Smooth muscle cell of the brain vasculature (primary cell): Measurements from ENCODE around the gene ABCC9.

Experiments
- DNase-seq: peaks from one replicate; pipeline ENCODE4 v3.0.0-alpha.2; 2012; ENCODE audit warnings: low read depth, low spot score

The ABCC9 gene

DNA sequence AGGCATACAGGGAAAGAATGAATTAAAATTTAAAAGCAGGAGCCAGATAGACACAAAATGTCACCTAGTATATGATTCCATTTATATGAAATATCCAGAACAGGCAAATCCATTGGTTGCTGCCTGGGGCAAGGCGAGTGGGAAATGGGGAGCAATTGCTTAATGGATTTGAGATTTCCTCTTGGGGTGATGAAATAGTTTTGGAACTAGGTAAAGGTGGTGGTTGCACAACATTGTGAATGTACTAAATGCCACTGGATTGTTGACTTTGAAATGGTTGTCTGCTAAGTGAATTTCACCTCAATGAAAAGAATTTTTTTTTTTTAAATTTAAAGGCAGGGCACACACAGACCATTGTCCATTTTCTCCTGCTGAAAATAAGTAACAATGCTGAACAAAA, 61.9 kb downstream of the ABCC9 start:
- DNase-seq = no peak

- no peak for DNase-seq
Observed at GRCh38 chr12:21877293-21877982, 63.8 kb downstream of the ABCC9 start.

DNA sequence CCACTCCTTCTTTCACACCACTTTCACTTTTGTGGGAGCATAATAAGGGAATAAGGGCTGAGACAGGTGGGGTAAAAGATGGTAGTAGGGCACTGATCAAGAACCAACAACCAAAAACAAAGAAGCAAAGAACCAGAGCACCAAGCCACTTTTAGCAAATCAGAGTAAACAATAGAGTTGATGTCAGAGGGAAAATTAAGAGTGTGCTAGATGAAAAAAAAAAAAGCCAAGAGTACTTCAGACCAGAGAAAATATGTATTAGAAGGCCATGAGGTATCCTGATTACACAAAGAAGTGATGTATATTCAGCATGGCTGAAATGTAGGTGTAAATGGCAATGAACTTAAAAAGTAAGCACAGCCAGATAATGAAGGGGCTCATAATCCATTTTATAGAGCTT, 75.4 kb downstream of the ABCC9 start:
- DNase-seq = no peak

DNA sequence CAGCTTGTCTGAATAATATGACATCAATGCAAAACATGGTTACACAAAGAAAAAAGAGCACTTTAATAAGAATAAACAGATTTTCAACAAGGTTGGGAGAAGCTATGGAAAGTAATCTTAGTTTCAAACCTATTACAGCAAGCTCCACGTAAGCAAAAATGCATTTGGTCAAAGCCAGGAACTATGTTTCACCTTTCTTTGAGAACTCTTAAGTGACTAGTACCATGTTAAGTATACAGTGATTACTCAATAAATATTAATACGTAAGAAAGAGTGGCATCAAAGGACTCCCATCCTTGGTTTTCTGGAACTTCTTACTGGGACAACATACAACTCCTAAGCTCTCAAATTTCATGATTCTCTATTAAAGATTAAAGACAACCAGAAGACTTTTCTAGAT, 80.7 kb downstream of the ABCC9 start:
- DNase-seq = no peak

DNA sequence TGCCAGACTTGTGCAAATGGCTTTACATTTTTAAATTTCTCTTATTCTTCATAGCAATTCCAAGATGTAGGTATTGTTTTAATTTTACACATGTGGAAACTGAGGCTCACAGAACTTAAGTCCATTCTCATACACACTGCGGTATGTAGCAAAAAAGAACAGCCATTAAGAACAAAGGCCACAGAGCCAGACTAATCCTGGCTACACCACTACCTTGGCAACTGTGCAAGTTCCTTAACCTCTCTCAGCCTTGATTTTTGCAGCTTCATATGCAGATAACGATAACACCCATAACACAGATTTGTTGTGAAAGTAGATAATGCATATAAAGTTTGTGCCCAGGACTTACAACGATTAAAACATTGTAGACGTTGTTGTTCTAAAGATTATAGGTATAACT, 81.1 kb downstream of the ABCC9 start:
- DNase-seq = no peak

DNA sequence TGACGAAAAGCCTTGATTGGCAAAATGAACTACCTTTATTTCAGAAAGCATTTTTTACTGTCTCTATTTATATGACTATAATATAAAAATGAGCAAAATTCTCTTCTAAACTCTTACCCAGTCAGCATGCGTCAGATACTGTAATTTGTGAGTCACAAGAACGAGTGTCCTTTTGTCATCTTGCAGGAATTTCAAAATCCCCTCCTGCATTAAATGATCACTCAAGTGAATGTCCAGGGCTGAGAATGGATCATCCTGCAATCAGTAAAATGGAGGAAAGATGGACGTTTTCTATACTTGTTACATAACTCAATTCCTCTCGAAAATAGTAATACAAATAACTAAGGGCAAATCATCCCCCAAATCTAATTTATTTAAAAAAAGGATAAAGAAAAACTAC, 89.0 kb downstream of the ABCC9 start:
- no peak for DNase-seq

GRCh38 chr12:21851151-21851550, 90.1 kb downstream of the ABCC9 start:
- DNase-seq = no peak

DNA sequence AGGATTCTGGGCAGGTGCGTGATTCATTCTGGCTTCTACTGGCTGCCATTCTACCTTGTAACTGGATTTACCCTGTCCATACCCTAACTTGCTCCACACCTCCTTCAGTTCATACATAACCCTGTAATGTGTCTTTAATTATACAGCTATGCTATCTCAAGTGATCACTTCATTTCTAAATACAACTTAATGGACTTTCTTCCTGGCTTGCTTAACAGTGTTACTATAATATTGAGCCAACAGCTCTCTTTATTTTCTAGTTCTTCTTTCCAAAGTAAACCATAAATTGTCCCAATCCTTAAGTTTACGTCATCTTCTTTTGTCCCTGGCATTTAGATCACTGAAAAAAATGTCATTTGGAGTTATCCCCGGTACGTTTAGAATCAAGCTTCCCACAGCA, 90.8 kb downstream of the ABCC9 start:
- no peak for DNase-seq

- no peak for DNase-seq
Observed at GRCh38 chr12:21849878-21850277, 91.3 kb downstream of the ABCC9 start.

GRCh38 chr12:21848192-21848591, 93.0 kb downstream of the ABCC9 start:
- no peak for DNase-seq

DNA sequence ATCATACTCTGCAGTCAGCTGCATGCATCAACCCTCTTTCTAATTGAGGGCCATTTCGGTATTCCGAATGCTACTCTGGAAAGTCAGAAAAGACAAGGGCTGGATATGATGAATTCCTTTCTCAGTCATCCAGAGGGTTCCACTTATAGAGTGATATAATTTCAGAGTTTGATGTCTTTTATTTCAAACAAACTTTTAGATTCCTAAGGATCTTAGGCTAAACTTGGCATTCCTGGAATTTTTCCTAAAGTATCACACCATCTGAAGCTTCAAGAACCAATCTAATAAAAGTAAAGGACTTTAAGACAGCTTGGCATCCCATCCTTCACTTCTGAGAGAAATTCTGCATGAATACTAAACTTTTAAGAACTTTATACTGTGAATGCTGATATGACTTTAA, 97.4 kb downstream of the ABCC9 start:
- DNase-seq = no peak

GRCh38 chr12:21839776-21840175, 101.5 kb downstream of the ABCC9 start:
- DNase-seq = no peak

DNA sequence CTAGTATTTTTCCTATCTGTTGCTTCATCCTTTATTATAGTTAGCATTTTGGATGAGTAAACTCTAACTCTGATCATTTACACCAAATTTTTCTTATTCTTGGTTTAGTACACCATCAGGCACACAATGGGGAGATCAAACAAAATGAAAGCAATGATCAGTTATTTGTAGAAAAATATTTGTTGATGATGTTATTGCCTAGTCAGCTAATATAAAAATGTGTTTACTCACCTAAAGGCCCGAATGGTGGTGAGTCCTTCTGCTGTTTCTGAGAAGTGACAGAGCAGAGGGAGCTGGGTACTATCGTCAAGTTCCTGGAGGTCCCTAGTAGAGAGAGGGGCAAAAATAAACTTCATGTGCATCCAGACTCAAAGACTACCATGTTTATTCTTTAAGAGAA, 103.4 kb downstream of the ABCC9 start:
- DNase-seq = no peak

DNA sequence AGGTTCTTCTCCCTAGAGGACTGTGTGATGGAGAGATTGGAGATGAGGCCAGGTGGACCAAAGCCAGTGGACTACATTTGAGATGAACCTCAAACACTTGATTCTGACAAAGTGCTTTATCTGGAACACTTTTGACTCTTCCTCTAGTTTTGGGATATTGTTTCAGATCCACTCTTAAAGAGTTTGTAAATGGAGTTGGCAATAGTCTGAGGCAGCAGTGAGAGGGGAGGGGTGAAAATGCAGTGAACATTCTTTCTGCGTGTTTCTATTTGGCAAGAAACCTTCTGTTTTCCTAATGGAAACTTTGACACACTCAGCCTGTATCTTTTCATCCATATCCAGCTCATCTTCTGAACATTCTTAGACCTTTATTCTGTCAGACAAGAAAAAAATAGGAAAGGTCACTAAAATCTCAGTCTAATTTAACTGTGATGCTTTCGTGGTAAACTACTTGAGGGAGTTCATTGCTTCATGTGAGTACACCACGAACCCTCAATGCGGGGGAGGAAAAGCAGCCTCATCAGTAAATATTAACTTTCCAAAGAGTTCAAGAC, 109.4 kb downstream of the ABCC9 start:
- DNase-seq = no peak

GRCh38 chr12:21828779-21829178, 112.4 kb downstream of the ABCC9 start:
- no peak for DNase-seq

- no peak for DNase-seq
Observed at GRCh38 chr12:21828136-21828775, 113.0 kb downstream of the ABCC9 start.

- no peak for DNase-seq
Observed at GRCh38 chr12:21827083-21827482, 114.1 kb downstream of the ABCC9 start.

GRCh38 chr12:21826618-21826910, 114.7 kb downstream of the ABCC9 start:
- DNase-seq = no peak

DNA sequence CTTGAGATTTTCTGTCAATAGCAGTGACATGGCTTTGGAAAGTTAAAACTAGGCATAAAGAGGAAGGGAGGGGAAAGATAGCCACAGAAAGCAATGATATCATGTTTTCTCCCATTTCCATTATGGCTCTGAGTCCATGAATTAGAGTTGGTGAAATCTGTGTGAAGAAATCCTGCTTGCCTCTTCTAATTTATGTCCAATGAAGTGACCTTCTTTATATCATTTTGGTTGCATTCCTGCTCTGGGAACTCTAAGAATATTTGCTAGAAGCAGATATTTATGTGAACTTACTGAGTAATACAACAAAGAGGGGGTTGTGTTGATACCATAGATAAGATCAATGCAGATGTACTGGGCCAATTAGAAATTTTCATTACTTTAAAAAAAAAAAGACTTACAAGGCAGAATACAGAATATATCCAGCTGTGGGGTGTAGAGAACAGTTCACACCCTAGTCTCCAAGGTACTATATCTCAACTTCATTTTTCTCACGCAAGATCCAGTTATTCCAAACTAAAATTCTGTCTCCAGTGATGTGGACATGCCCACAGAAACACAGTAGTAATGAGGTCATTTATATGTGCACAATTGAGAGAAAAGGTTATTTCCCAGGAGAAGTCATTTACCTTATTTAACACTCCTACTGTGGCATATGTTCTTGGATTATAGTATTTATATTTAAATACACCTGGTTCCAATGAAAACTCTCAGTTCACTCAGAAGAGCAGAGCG, 115.2 kb downstream of the ABCC9 start:
- DNase-seq = no peak

GRCh38 chr12:21823581-21823980, 117.6 kb downstream of the ABCC9 start:
- DNase-seq = no peak

DNA sequence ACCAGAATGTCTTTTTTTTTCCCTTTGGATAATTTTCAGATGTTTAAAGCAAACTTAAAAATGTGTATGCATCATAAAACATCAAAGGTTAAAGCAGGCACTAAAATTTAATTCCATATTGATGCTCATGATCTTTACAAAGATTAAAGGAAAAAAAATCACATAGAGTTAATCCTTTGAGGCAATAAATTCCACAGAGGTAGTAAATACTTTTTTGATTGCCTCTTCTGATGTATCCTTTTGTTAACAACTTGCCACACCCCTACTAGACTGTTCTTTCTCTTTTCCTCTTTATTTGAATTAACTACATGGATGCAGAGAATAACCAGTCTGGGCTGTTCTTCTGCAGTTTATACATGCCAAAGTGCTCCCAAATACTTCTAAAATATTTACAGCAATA, 121.5 kb downstream of the ABCC9 start:
- no peak for DNase-seq

- no peak for DNase-seq
Observed at GRCh38 chr12:21819236-21819635, 122.0 kb downstream of the ABCC9 start.

DNA sequence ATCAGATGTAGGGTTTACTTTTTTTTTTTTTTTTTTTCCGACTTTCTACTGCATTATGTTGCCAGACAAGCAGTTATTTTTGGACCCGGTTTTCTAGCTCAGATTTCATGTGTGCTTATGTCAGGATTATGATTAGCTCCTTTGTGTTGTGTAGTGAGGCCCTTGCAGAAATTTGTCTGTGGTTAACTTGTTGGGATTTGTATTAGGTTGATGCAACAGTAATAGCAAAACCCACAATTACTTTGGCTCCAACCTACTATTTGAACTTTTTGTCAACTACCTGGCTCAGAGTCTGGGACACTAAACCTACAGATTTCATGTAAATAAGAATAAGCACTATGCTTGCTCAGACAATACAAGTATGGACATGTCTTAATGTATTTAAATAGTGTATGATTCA, 122.6 kb downstream of the ABCC9 start:
- no peak for DNase-seq
